ENCODE measurements around the gene FILIP1.

FILIP1 gene

GRCh38 chr6:75491291-75491690, 2.3 kb downstream of the FILIP1 start:
- DNase-seq: no peak

- no peak for DNase-seq
These were observed 2.9 kb downstream of the FILIP1 start for GRCh38 chr6:75490706-75491105.

- no peak for DNase-seq
These were observed 4.6 kb downstream of the FILIP1 start for GRCh38 chr6:75489025-75489424.

- no peak for DNase-seq
These were observed 5.6 kb downstream of the FILIP1 start for GRCh38 chr6:75488033-75488432.

- no peak for DNase-seq
These were observed 6.6 kb downstream of the FILIP1 start for GRCh38 chr6:75486850-75487518.

GRCh38 chr6:75484535-75484934, 9.1 kb downstream of the FILIP1 start:
- no peak for DNase-seq

GRCh38 chr6:75483136-75483952, 10.3 kb downstream of the FILIP1 start:
- no peak for DNase-seq

- no peak for DNase-seq
These were observed 11.5 kb downstream of the FILIP1 start for GRCh38 chr6:75481936-75482593.

- DNase-seq: no peak
These were observed 12.2 kb downstream of the FILIP1 start for GRCh38 chr6:75481394-75481793.

- DNase-seq: no peak
These were observed 13.2 kb downstream of the FILIP1 start for GRCh38 chr6:75480425-75480824.

GRCh38 chr6:75479712-75480111, 13.9 kb downstream of the FILIP1 start:
- DNase-seq: no peak

GRCh38 chr6:75478929-75479328, 14.7 kb downstream of the FILIP1 start:
- no peak for DNase-seq

GRCh38 chr6:75472885-75473284, 20.7 kb downstream of the FILIP1 start:
- no peak for DNase-seq

GRCh38 chr6:75467966-75468365, 25.6 kb downstream of the FILIP1 start:
- DNase-seq: no peak

GRCh38 chr6:75467284-75467683, 26.3 kb downstream of the FILIP1 start:
- no peak for DNase-seq

GRCh38 chr6:75466636-75467035, 27.0 kb downstream of the FILIP1 start:
- no peak for DNase-seq

- DNase-seq: no peak
These were observed 29.7 kb downstream of the FILIP1 start for GRCh38 chr6:75463908-75464307.

GRCh38 chr6:75463061-75463460, 30.5 kb downstream of the FILIP1 start:
- DNase-seq: no peak

- DNase-seq: no peak
These were observed 32.9 kb downstream of the FILIP1 start for GRCh38 chr6:75460681-75461080.

GRCh38 chr6:75458895-75459294, 34.7 kb downstream of the FILIP1 start:
- DNase-seq: no peak

- DNase-seq: peak; percentile 70 to 78
These were observed 42.7 kb downstream of the FILIP1 start for GRCh38 chr6:75450903-75451302.

- DNase-seq: no peak
These were observed 43.9 kb downstream of the FILIP1 start for GRCh38 chr6:75449630-75450206.

- DNase-seq: no peak
These were observed 47.2 kb downstream of the FILIP1 start for GRCh38 chr6:75446241-75446880.
